Measurements from ENCODE around the gene UMAD1.

Gene UMAD1

DNA sequence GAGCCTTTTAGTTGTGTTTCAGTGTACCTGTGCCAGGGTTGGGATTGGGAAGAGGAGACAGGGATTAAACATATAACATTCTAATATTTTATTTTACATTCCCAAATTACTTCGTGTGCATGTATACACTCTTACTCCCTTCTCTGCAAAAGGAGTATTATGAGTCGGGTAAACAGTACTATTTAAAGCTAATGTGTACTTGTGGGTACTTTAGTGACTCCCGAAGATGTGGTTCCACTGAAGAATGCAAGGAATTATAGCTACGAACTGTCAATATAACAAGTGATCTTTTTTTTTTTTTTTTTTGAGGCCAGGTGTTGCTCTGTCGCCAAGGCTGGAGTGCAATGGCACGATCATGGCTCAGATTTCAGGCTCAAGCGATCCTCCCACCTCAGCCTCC is 200.5 kb downstream of the UMAD1 start:
- Mint-ChIP-seq H3K9me3 (no peaks in the 10 kb centered on the region), H3K4me3 (no peak overlapping the region), H3K36me3 (ENCODE audit: low read depth) (peaks cover 4% of the 10 kb centered on the region), H3K4me1 (peaks cover 2% of the 10 kb centered on the region), H3K27ac (no peak overlapping the region), H3K27me3 (no peaks in the 10 kb centered on the region)
- ATAC-seq, result no peak
- no peak for DNase-seq

GRCh38 chr7:7843240-7843639 is 202.7 kb downstream of the UMAD1 start:
- DNase-seq (no peak), ATAC-seq (no peak)
- no peak overlapping the region for H3K27ac Mint-ChIP-seq
- H3K27me3 Mint-ChIP-seq, result no peaks in the 10 kb centered on the region
- H3K36me3 Mint-ChIP-seq (ENCODE audit: low read depth), result peaks cover 4% of the 10 kb centered on the region
- H3K4me3 Mint-ChIP-seq, result no peak overlapping the region
- peaks cover 10% of the 10 kb centered on the region for H3K4me1 Mint-ChIP-seq
- no peaks in the 10 kb centered on the region for H3K9me3 Mint-ChIP-seq

DNA sequence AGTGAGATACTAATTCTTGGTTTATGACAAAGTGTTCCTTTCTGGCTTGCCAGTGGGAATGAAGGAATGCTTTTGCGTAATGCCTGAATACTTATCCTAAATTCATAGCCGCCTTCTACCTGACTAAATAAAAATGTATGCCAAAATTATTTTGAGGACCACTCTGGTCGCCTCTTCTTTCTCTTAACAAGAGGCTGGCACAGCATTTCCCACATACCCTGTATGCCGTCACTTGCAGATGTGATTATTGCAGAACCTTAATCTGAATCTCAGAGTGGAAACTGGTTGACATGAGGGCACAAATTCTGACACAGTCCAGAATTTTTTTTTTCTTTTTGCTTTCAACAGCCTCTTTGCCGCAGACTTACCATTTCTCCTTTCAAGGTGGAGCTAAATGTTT is 203.4 kb downstream of the UMAD1 start:
- no peak overlapping the region for H3K27ac Mint-ChIP-seq
- H3K9me3 Mint-ChIP-seq, result no peaks in the 10 kb centered on the region
- no peaks in the 10 kb centered on the region for H3K27me3 Mint-ChIP-seq
- DNase-seq (no peak), ATAC-seq (no peak)
- peaks cover 12% of the 10 kb centered on the region for H3K4me1 Mint-ChIP-seq
- H3K4me3 Mint-ChIP-seq, result no peak overlapping the region
- H3K36me3 Mint-ChIP-seq (ENCODE audit: low read depth), result peaks cover 4% of the 10 kb centered on the region

- DNase-seq (no peak), ATAC-seq (no peak)
- H3K36me3 Mint-ChIP-seq (ENCODE audit: low read depth), result peaks cover 19% of the 10 kb centered on the region
- H3K9me3 Mint-ChIP-seq, result peaks cover 10% of the 10 kb centered on the region
- no peak overlapping the region for H3K27ac Mint-ChIP-seq
- peaks cover 26% of the 10 kb centered on the region for H3K4me1 Mint-ChIP-seq
- no peaks in the 10 kb centered on the region for H3K27me3 Mint-ChIP-seq
- no peak overlapping the region for H3K4me3 Mint-ChIP-seq
Observed at GRCh38 chr7:7848246-7848645, 207.7 kb downstream of the UMAD1 start.

GRCh38 chr7:7848892-7849291 is 208.3 kb downstream of the UMAD1 start:
- Mint-ChIP-seq H3K4me3 (no peak overlapping the region), H3K27me3 (no peaks in the 10 kb centered on the region), H3K9me3 (peaks cover 14% of the 10 kb centered on the region), H3K27ac (no peak overlapping the region), H3K4me1 (peaks cover 24% of the 10 kb centered on the region), H3K36me3 (ENCODE audit: low read depth) (peaks cover 23% of the 10 kb centered on the region)
- no peak for ATAC-seq
- no peak for DNase-seq

GRCh38 chr7:7850150-7850549 is 209.6 kb downstream of the UMAD1 start:
- Mint-ChIP-seq H3K4me1 (peaks cover 24% of the 10 kb centered on the region), H3K27me3 (no peaks in the 10 kb centered on the region), H3K27ac (no peak overlapping the region), H3K36me3 (ENCODE audit: low read depth) (peaks cover 33% of the 10 kb centered on the region), H3K9me3 (peaks cover 20% of the 10 kb centered on the region), H3K4me3 (no peak overlapping the region)
- DNase-seq (no peak), ATAC-seq (no peak)

- Mint-ChIP-seq H3K27me3 (no peaks in the 10 kb centered on the region), H3K4me3 (no peak overlapping the region), H3K4me1 (peaks cover 27% of the 10 kb centered on the region), H3K9me3 (peaks cover 28% of the 10 kb centered on the region), H3K36me3 (ENCODE audit: low read depth) (peaks cover 42% of the 10 kb centered on the region), H3K27ac (no peak overlapping the region)
- DNase-seq (no peak), ATAC-seq (peak; percentile 40)
Observed at GRCh38 chr7:7851381-7851780, 210.8 kb downstream of the UMAD1 start.

DNA sequence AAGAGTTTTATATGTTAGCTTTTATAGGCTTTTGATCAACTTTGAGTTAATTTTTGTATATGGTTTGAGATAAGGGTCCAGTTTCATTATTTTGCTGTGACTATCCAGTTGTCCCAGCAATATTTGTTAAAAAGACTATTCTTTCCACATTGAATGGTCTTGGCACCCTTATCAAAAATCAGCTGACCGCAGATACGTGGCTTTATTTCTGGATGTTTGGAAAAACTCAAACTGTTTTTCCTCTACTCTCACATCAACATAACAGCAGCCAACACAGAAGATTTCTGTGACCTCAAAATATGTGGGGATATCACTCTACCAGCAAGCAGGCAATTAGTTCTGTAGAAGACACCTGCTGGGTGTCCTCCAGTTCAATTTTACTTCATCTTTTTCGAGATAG is 211.4 kb downstream of the UMAD1 start:
- Mint-ChIP-seq H3K27ac (no peak overlapping the region), H3K9me3 (peaks cover 31% of the 10 kb centered on the region), H3K4me3 (no peak overlapping the region), H3K36me3 (ENCODE audit: low read depth) (peaks cover 42% of the 10 kb centered on the region), H3K27me3 (no peaks in the 10 kb centered on the region), H3K4me1 (peaks cover 30% of the 10 kb centered on the region)
- no peak for DNase-seq
- ATAC-seq, result no peak

DNA sequence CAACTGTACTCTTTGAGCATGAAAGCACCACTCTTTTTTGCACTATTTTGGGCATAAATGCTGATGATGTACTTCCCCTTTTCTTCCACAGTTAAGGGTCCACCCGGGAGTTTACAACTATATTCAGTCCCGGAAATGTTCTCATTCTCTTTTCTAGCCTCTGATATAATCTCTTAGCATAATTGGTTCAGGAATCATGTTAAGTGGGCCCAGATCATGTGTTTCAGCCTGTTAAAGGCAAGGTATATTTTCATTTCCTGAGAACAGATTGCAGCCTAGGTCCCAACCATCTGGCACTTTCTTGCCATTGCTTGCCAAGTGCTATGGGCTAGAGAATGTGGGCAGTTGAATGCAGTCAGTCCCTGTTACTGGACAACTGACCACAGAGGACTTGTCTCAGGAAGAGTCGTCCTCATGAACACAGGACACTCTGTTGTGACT is 216.6 kb downstream of the UMAD1 start:
- Mint-ChIP-seq H3K9me3 (peaks cover 30% of the 10 kb centered on the region), H3K4me1 (peaks cover 28% of the 10 kb centered on the region), H3K36me3 (ENCODE audit: low read depth) (peaks cover 38% of the 10 kb centered on the region), H3K27me3 (no peaks in the 10 kb centered on the region), H3K27ac (no peak overlapping the region), H3K4me3 (no peak overlapping the region)
- ATAC-seq (no peak), DNase-seq (no peak)

- Mint-ChIP-seq H3K4me3 (no peak overlapping the region), H3K9me3 (peaks cover 23% of the 10 kb centered on the region), H3K36me3 (ENCODE audit: low read depth) (peaks cover 28% of the 10 kb centered on the region)
Observed at GRCh38 chr7:7858559-7858958, 218.0 kb downstream of the UMAD1 start.

GRCh38 chr7:7859411-7859810 is 218.9 kb downstream of the UMAD1 start:
- H3K9me3 Mint-ChIP-seq, result peaks cover 19% of the 10 kb centered on the region
- H3K4me1 Mint-ChIP-seq, result peaks cover 26% of the 10 kb centered on the region
- H3K27me3 Mint-ChIP-seq, result no peaks in the 10 kb centered on the region
- no peak for DNase-seq
- H3K27ac Mint-ChIP-seq, result no peak overlapping the region
- ATAC-seq, result no peak
- peaks cover 22% of the 10 kb centered on the region for H3K36me3 Mint-ChIP-seq (ENCODE audit: low read depth)
- H3K4me3 Mint-ChIP-seq, result no peak overlapping the region

More at GRCh38 chr7:7858559-7858958, 218.0 kb downstream of the UMAD1 start:
- Mint-ChIP-seq H3K4me1 (peaks cover 26% of the 10 kb centered on the region), H3K27me3 (no peaks in the 10 kb centered on the region), H3K27ac (no peak overlapping the region)
- no peak for DNase-seq
- no peak for ATAC-seq

DNA sequence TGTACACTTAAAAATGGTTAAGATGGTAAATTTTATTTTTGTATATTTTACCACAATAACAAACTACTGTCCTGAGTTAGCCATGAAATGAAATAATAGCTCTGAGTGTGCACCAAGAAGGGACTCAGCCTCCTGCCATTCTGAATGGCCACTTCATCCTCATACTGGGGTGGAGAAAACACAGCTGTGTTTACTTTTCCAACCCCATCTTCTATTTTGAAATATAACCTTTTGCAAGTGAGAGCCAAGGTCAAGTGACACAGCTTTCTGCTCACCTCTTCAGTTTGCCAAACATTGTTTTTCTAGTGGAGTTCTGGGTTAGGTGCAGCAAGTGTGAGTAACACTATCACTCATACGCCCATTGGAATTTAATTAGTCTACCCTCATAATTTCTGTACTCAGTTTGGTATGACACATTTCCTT is 220.7 kb downstream of the UMAD1 start:
- H3K36me3 Mint-ChIP-seq (ENCODE audit: low read depth), result peaks cover 8% of the 10 kb centered on the region
- no peak overlapping the region for H3K27ac Mint-ChIP-seq
- ATAC-seq (peak; percentile 79), DNase-seq (no peak)
- H3K27me3 Mint-ChIP-seq, result no peaks in the 10 kb centered on the region
- H3K4me1 Mint-ChIP-seq, result peaks cover 23% of the 10 kb centered on the region
- no peak overlapping the region for H3K4me3 Mint-ChIP-seq
- H3K9me3 Mint-ChIP-seq, result peaks cover 7% of the 10 kb centered on the region

DNA sequence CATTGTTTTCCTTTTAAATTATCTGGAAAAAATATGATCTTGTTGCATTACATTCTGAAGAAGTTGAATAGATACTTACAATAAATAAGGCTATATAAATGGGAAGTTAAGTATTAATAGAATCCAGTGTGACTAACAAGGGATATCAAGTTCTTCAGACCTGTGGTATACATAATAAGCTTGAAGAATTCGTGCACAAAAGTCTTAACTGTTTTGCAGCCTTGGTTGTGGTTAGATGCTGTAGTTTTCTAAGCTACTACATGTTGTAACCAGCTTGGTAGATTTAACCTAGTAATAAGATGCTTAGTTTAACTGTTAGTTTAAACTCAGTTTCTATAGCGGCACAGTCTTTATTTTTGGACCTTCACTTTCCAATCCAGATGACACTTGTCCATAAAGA is 221.8 kb downstream of the UMAD1 start:
- no peak overlapping the region for H3K27ac Mint-ChIP-seq
- ATAC-seq, result no peak
- H3K4me3 Mint-ChIP-seq, result no peak overlapping the region

GRCh38 chr7:7867846-7868571 is 227.5 kb downstream of the UMAD1 start:
- H3K36me3 Mint-ChIP-seq (ENCODE audit: low read depth), result peaks cover 4% of the 10 kb centered on the region

More for the DNA sequence above, 221.8 kb downstream of the UMAD1 start:
- Mint-ChIP-seq H3K4me1 (peaks cover 16% of the 10 kb centered on the region), H3K27me3 (no peaks in the 10 kb centered on the region), H3K9me3 (no peaks in the 10 kb centered on the region), H3K36me3 (ENCODE audit: low read depth) (peaks cover 4% of the 10 kb centered on the region)
- no peak for DNase-seq

DNA sequence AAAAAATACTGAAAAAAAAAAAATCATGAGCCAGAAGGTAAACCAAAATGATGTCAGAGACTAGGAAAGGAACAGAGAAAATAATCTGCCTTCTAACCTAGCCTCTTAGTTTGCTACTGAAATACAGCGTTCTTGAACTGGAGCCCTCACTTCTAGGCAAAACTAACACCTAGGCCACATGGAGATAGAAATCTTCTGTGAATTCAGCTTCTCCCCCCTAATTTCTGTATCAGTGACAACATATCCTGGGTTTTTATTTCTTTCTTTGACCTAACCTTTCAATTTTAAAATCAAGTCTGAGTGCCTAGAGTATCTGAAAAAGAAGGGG is 228.0 kb downstream of the UMAD1 start:
- peaks cover 2% of the 10 kb centered on the region for H3K4me1 Mint-ChIP-seq

More at GRCh38 chr7:7867846-7868571, 227.5 kb downstream of the UMAD1 start:
- Mint-ChIP-seq H3K27me3 (no peaks in the 10 kb centered on the region), H3K9me3 (peaks cover 3% of the 10 kb centered on the region), H3K27ac (no peak overlapping the region), H3K4me1 (peaks cover 2% of the 10 kb centered on the region), H3K4me3 (no peak overlapping the region)
- ATAC-seq (no peak), DNase-seq (no peak)

DNA sequence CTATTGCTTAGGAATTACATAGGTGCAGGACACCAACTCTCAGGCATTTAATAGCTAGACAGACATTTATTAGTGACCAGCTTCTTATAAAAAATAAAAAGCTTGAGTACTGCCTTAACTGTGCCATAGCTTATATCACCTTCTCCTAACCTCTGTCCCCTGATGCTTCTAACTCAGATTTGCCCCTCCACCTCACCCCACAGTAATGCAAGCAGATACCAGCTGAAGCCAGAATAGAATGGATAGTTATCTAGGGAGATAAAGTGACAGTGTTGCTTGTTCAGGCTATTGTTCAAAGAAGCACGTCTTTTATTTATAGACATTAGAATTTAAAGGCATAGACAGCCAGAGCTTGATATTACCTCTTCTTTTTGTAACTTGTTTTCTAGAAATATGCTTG is 228.5 kb downstream of the UMAD1 start:
- no peak for DNase-seq
- Mint-ChIP-seq H3K9me3 (peaks cover 8% of the 10 kb centered on the region), H3K4me1 (peaks cover 2% of the 10 kb centered on the region), H3K27me3 (no peaks in the 10 kb centered on the region), H3K36me3 (ENCODE audit: low read depth) (peaks cover 9% of the 10 kb centered on the region), H3K27ac (no peak overlapping the region), H3K4me3 (no peak overlapping the region)
- ATAC-seq, result no peak

More for the DNA sequence above, 228.0 kb downstream of the UMAD1 start:
- no peak overlapping the region for H3K4me3 Mint-ChIP-seq
- peaks cover 3% of the 10 kb centered on the region for H3K9me3 Mint-ChIP-seq
- DNase-seq, result no peak
- no peak overlapping the region for H3K27ac Mint-ChIP-seq
- no peak for ATAC-seq
- peaks cover 4% of the 10 kb centered on the region for H3K36me3 Mint-ChIP-seq (ENCODE audit: low read depth)
- H3K27me3 Mint-ChIP-seq, result no peaks in the 10 kb centered on the region
